Activated CD8-positive, alpha-beta memory T cell treated with anti-CD3 and anti-CD28 coated beads for 36 hours (primary cell): ENCODE measurements around the gene ZBTB17. TPM values are rescaled to one million over a fixed set of nuclear protein-coding genes. Genes with fewer than 3 reads are reported as not detected.
"Not testable (repeated sequence)": the region's sequence is repeated elsewhere in the genome, so short reads cannot be mapped to it uniquely, and the experiment has no call there.

Experiments
- CTCF ChIA-PET: fragments of 350-600 bp; sonication (Branson Sonifier 250); formaldehyde crosslinking; loops from one replicate; lab custom pipeline; 2021; ENCODE audit warnings: antibody characterized with exemption; lab: Charles Lee
- POLR2A ChIA-PET: fragments of 350-600 bp; sonication (Branson Sonifier 250); formaldehyde crosslinking; loops from one replicate; lab custom pipeline; 2021; ENCODE audit warnings: antibody characterized with exemption; lab: Charles Lee
- total RNA-seq, 2 experiments: library from RNA; stranded (reverse); gene quantifications; one replicate each; pipeline ENCODE4 v1.2.3, GENCODE V29; 2021

Gene ZBTB17
- total RNA-seq, 2 experiments from 2014 or later, result 54.8 to 57.9 TPM

- CTCF ChIA-PET, result interaction anchor here (0.7 kb wide), 1 partner anchor 62 kb away, joined by 3 read pairs; no protein-coding TSS in a partner anchor
- POLR2A ChIA-PET, result interaction anchor here (0.7 kb wide), 1 partner anchor 43 kb away, joined by 10 read pairs; no protein-coding TSS in a partner anchor
These were observed 76.6 kb downstream of the ZBTB17 start for GRCh38 chr1:15899266-15899665.

GRCh38 chr1:15896841-15897610 is 78.9 kb downstream of the ZBTB17 start:
- CTCF ChIA-PET, result not testable (repeated sequence)
- POLR2A ChIA-PET, result interaction anchor here (0.6 to 0.9 kb wide), 2 partner anchors 17 to 63 kb away, joined by 4 to 8 read pairs; no protein-coding TSS in a partner anchor

GRCh38 chr1:15895233-15895632 is 80.7 kb downstream of the ZBTB17 start:
- CTCF ChIA-PET, result no interaction called here

GRCh38 chr1:15892857-15893599 is 82.9 kb downstream of the ZBTB17 start:
- CTCF ChIA-PET, POLR2A ChIA-PET: not testable (repeated sequence)

More at GRCh38 chr1:15895233-15895632, 80.7 kb downstream of the ZBTB17 start:
- POLR2A ChIA-PET, result no interaction called here

Other genes starting within 250 kb of the ZBTB17 start
- under 1 TPM; 0.75 to 0.80 TPM for gene SLC25A34, start 239.8 kb downstream of the ZBTB17 start, total RNA-seq
- gene TMEM82, start 233.6 kb downstream of the ZBTB17 start, total RNA-seq, result not detected
- gene FBLIM1, start 217.3 kb downstream of the ZBTB17 start, total RNA-seq, result not detected
- gene UQCRHL, start 168.5 kb downstream of the ZBTB17 start, total RNA-seq, result 1 to 10 TPM; 1.6 to 2.0 TPM
- 10 to 100 TPM; 60.8 to 63.1 TPM for gene SPEN, start 128.4 kb downstream of the ZBTB17 start, total RNA-seq
- not detected for gene SRARP, start 28.1 kb upstream of the ZBTB17 start, total RNA-seq
- not detected for gene HSPB7, start 41.9 kb upstream of the ZBTB17 start, total RNA-seq
- not detected for gene CLCNKA, start 45.9 kb upstream of the ZBTB17 start, total RNA-seq
- not detected for gene CLCNKB, start 67.7 kb upstream of the ZBTB17 start, total RNA-seq
- gene FAM131C, start 97.5 kb upstream of the ZBTB17 start, total RNA-seq, result under 1 TPM; 0.15 to 0.19 TPM
- gene EPHA2, start 180.0 kb upstream of the ZBTB17 start, total RNA-seq, result not detected
- gene ARHGEF19, start 236.6 kb upstream of the ZBTB17 start, total RNA-seq, result 1 to 10 TPM; 5.7 to 6.0 TPM